ENCODE results near the gene JOSD2. TPM values are rescaled to one million over a fixed set of nuclear protein-coding genes. Genes with fewer than 3 reads are reported as not detected.

JOSD2 gene
- 33.9 and 43.4 TPM in 2 replicates for total RNA-seq

GRCh38 chr19:50511069-50511822 lies at the start of gene JOSD2:
TSS of gene JOSD2 (minus strand) at chr19:50511191. CDS start at chr19:50510431, 760 bp downstream.

GRCh38 chr19:50513746-50514345 lies 2.9 kb upstream of the JOSD2 start, which contains the start of gene ASPDH:
TSS of gene ASPDH (minus strand) at chr19:50513913. CDS start at chr19:50513823, 90 bp downstream.

GRCh38 chr19:50476224-50476906 lies 34.6 kb downstream of the JOSD2 start, which contains the start of the genes EMC10 and GARIN5A:
TSS of gene EMC10 (plus strand) at chr19:50476507. CDS start at chr19:50476545, 38 bp downstream.
TSS of gene GARIN5A (minus strand) at chr19:50476848. CDS start at chr19:50476388, 460 bp downstream.

Other genes with a start within 250 kb of the JOSD2 start
- gene KCNC3, start 181.8 kb downstream of the JOSD2 start, total RNA-seq: 0.16 and 2.3 TPM in 2 replicates
- gene NAPSA, start 145.6 kb downstream of the JOSD2 start, total RNA-seq: 0.65 and 0.76 TPM in 2 replicates
- gene NR1H2, start 134.7 kb downstream of the JOSD2 start, total RNA-seq: 68.1 and 81.8 TPM in 2 replicates
- gene POLD1, start 126.8 kb downstream of the JOSD2 start, total RNA-seq: 31.4 and 100 TPM in 2 replicates
- not detected in 2 replicates for gene SPIB, start 92.3 kb downstream of the JOSD2 start, total RNA-seq
- 2.2 TPM in 1 of 2 replicates, not detected in the other for gene MYBPC2, start 78.3 kb downstream of the JOSD2 start, total RNA-seq
- gene EMC10, start 34.7 kb downstream of the JOSD2 start, total RNA-seq: 154 and 267 TPM in 2 replicates
- gene GARIN5A, start 34.3 kb downstream of the JOSD2 start, total RNA-seq: 0.98 and 7.4 TPM in 2 replicates
- not detected in 2 replicates for gene ASPDH, start 2.7 kb upstream of the JOSD2 start, total RNA-seq
- gene LRRC4B, start 57.2 kb upstream of the JOSD2 start, total RNA-seq: 0.25 and 0.33 TPM in 2 replicates
- 0.25 TPM in 1 of 2 replicates, not detected in the other for gene SYT3, start 128.7 kb upstream of the JOSD2 start, total RNA-seq
- gene C19orf81, start 138.3 kb upstream of the JOSD2 start, total RNA-seq: 0.89 TPM in 1 of 2 replicates, not detected in the other
- gene SHANK1, start 208.6 kb upstream of the JOSD2 start, total RNA-seq: 0.81 and 0.89 TPM in 2 replicates
- 8.3 and 21.4 TPM in 2 replicates for gene CLEC11A, start 212.2 kb upstream of the JOSD2 start, total RNA-seq

Data from mesangial cell (primary cell).